Brain microvascular endothelial cell (primary cell): Measurements from ENCODE around the gene SBF2.
"Not testable (repeated sequence)": the region's sequence is repeated elsewhere in the genome, so short reads cannot be mapped to it uniquely, and the experiment has no call there.

Experiments used
- DNase-seq: peaks from one replicate; pipeline ENCODE4 v3.0.0-alpha.2; 2020
- H3K27ac ChIP-seq: fragments of 250-450 bp; sonication (Bioruptor Pico); 2 replicates; pipeline ENCODE4 v1.5.1; 2020; ENCODE audit warnings: mild to moderate bottlenecking, moderate library complexity
- H3K27me3 ChIP-seq: fragments of 250-450 bp; sonication (Bioruptor Pico); replicated peaks from 2 replicates; pipeline ENCODE4 v1.5.1; 2020; ENCODE audit warnings: mild to moderate bottlenecking
- H3K36me3 ChIP-seq: fragments of 250-450 bp; sonication (Bioruptor Pico); replicated peaks from 2 replicates; pipeline ENCODE4 v1.5.1; 2020; ENCODE audit warnings: mild to moderate bottlenecking
- H3K4me3 ChIP-seq: 2 replicates; pipeline ENCODE4 v1.5.1; 2011; ENCODE audit warnings: low read depth, mild to moderate bottlenecking, control low read depth, low read length, moderate library complexity
- in situ Hi-C: cut with HindIII; loops from 2 replicates; pipeline ENCODE4 v1.10.0; 2017; ENCODE audit warnings: low sequenced_read_pairs, low pct_ligation_motif_present
- TF ChIP-seq, protein P1 (sequence below): IDR thresholded peaks from 2 replicates; pipeline ENCODE4 v1.5.1; 2011; ENCODE audit warnings: low read depth, mild to moderate bottlenecking, moderate library complexity, low read length, control low read depth, inconsistent platforms; ENCODE audit errors: missing control alignments

SBF2 gene

DNA sequence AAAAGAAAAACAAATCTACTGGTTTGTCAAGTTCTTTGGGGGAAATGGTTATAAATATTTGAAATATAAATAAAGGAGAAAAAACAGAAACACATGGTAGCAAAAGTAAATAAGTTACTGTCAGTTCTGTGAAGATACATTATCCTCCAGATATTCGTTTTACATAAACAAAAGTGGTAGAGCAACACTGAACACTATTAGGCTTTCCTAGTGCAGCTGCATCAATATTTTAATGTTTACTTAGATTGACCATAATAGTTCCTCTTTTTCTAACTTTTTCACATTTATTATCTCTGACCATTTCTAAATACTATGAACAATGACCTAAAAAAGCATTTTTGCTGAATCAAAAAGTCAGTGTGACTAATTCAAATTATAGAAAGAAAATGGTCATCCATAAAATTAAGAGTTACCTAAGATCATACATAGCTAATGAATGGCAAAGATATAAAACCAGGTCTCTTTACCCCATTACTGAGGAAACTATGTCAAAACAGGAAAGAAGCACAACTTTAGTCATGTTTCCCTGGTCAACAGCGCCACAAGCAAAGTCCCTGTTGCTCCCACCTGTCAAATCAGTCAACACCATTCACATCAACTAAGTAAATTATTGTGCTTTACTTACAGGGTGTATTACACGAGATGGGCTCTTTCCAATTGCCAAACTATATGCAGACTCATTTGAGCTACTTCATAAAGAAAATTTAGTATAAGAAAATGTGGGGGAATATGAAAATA is 38.5 kb downstream of the SBF2 start:
- Histone ChIP-seq H3K36me3 (no peaks in the 10 kb centered on the region), H3K4me3 (no peak overlapping the region), H3K27ac (no peak overlapping the region), H3K27me3 (no peaks in the 10 kb centered on the region)
- TF ChIP-seq, protein P1, sequence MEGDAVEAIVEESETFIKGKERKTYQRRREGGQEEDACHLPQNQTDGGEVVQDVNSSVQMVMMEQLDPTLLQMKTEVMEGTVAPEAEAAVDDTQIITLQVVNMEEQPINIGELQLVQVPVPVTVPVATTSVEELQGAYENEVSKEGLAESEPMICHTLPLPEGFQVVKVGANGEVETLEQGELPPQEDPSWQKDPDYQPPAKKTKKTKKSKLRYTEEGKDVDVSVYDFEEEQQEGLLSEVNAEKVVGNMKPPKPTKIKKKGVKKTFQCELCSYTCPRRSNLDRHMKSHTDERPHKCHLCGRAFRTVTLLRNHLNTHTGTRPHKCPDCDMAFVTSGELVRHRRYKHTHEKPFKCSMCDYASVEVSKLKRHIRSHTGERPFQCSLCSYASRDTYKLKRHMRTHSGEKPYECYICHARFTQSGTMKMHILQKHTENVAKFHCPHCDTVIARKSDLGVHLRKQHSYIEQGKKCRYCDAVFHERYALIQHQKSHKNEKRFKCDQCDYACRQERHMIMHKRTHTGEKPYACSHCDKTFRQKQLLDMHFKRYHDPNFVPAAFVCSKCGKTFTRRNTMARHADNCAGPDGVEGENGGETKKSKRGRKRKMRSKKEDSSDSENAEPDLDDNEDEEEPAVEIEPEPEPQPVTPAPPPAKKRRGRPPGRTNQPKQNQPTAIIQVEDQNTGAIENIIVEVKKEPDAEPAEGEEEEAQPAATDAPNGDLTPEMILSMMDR = no peak
- DNase-seq = no peak
- in situ Hi-C loops = no loop called here

DNA sequence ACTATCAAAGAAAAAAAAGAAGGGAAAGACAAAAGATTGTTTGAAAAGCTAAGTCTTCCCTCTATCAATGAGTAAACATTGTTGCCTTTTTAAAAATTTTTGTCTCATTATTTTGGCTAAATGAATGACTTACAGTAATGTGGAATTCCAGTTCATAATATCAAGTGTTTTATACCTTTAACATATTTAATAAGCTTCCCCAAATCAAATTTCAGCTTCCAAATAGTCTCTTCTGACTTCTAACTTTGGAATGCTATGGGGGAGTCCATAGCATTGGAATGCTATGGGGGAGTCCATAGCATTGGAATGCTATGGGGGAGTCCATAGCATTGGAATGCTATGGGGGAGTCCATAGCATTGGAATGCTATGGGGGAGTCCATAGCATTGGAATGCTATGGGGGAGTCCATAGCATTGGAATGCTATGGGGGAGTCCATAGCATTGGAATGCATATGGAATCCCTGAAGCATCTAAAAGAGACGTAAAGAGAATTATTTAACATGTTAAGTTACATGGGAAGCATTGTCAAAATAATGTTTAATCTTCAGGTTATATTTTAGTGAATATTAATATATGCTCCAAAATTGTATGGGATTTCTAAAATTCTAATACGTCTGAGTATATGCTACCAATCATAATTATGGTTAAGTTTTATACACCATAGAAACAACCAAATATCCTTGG is 44.4 kb downstream of the SBF2 start:
- in situ Hi-C loops, H3K27me3 ChIP-seq, H3K4me3 ChIP-seq, H3K36me3 ChIP-seq, DNase-seq, H3K27ac ChIP-seq: not testable (repeated sequence)

DNA sequence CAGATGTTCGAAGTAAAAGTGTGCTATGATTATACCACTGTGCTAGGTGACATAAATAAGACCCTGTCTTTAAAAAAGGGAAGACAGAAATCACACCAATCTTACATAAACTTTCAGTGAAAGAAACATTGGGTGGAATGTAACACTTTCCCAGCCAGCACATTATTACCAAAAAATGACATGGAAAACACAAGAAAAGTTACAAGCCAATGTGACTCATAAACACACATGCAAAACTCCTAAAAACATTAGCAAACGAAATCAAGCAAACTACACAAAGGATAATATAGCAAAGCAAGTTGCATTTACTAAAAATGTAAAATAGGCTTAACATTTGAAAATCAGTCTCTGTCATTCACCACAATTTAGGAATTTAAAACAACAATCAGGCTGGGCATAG is 47.0 kb downstream of the SBF2 start:
- in situ Hi-C loops = no loop called here
- H3K4me3 ChIP-seq = no peak overlapping the region
- no peak for DNase-seq
- no peaks in the 10 kb centered on the region for H3K36me3 ChIP-seq
- H3K27me3 ChIP-seq = no peaks in the 10 kb centered on the region
- no peak overlapping the region for H3K27ac ChIP-seq
- TF ChIP-seq, protein P1 = no peak

GRCh38 chr11:10243896-10244575 is 50.0 kb downstream of the SBF2 start:
- no peak for DNase-seq
- in situ Hi-C loops = no loop called here
- Histone ChIP-seq H3K27ac (no peak overlapping the region), H3K27me3 (no peaks in the 10 kb centered on the region), H3K36me3 (no peaks in the 10 kb centered on the region), H3K4me3 (no peak overlapping the region)
- TF ChIP-seq, protein P1 = no peak

- no peaks in the 10 kb centered on the region for H3K36me3 ChIP-seq
- no peak overlapping the region for H3K4me3 ChIP-seq
- no peaks in the 10 kb centered on the region for H3K27me3 ChIP-seq
- no peak for DNase-seq
- in situ Hi-C loops = no loop called here
- TF ChIP-seq, protein P1 = no peak
- H3K27ac ChIP-seq = no peak overlapping the region
These were observed 57.2 kb downstream of the SBF2 start for GRCh38 chr11:10236840-10237239.

GRCh38 chr11:10233581-10233980 is 60.4 kb downstream of the SBF2 start:
- H3K27ac ChIP-seq = peak overlapping the region; percentile 48
- no peaks in the 10 kb centered on the region for H3K27me3 ChIP-seq
- no peaks in the 10 kb centered on the region for H3K36me3 ChIP-seq
- in situ Hi-C loops = no loop called here
- no peak overlapping the region for H3K4me3 ChIP-seq
- DNase-seq = peak; percentile 80
- TF ChIP-seq, protein P1 = no peak
